Measurements from ENCODE around the gene OR14A2.
"Not testable (repeated sequence)": the region's sequence is repeated elsewhere in the genome, so short reads cannot be mapped to it uniquely, and the experiment has no call there.

The OR14A2 gene

GRCh38 chr1:247748041-247748440, at the start of gene OR14A2:
Gene OR14A2 (minus strand): TSS chr1:247748141.
- DNase-seq (ENCODE audit: low spot score), result no peak

- no peak for DNase-seq (ENCODE audit: low spot score)
These were observed 49.6 kb upstream of the OR14A2 start for GRCh38 chr1:247797518-247797917.

DNA sequence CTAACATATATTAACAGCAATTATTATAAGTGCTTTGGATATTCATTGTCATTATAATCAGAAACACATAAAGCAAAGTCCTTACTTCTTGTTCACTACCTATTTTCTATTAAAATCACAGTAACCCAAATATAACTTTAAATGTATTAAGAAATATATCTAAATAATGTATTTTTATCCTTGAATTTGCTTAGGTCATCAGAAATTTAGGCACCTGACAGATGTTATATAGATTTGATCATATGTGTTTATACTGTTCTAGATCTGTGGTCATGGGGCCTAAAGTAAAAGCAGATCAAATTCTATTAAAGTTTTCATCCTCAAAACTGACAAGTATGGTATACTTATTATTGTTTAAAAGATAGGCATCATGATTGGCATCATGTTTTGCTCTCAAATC, 21.7 kb upstream of the OR14A2 start:
- DNase-seq (ENCODE audit: low spot score), result no peak

DNA sequence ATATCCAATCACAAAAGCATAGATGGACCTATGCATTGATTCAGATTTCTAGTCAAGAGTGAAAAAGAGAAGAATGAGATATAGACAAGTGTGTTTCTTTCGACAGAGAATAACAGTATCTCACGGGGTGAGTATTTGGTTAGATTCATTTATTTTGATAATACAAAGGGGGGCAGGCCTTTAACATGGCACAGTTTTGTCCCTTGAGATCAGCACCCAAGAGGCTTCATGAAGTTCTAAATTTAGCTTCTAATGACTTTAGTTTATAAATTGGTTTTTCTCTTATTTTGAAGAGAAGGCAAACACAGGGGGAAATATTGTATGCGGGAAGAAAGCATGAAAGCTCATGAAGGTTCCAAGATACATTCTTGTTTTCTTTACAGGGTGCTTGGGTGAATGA, 12.5 kb upstream of the OR14A2 start, which contains the start of gene OR1C1:
Gene OR1C1, minus strand, starts transcription at position 101 of the 400 bp plus-strand sequence. CDS start 2,150 bp downstream, outside the sequence.
- no peak for DNase-seq (ENCODE audit: low spot score)

DNA sequence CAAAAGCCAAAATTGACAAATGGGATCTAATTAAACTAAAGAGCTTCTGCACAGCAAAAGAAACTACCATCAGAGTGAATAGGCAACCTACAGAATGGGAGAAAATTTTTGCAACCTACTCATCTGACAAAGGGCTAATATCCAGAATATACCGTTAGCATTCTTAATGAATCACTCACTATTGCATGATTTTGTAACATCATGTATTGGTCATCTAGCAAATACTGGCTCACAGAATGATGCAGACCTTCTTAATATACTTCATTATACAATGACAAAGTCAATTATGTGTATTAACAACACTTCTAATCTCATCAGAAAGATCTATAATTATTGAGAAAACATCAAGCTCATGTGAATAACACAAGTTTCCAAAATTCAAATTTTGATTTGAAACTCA, 6.4 kb upstream of the OR14A2 start:
- not testable (repeated sequence) for DNase-seq (ENCODE audit: low spot score)

- no peak for DNase-seq (ENCODE audit: low spot score)
These were observed 1.9 kb upstream of the OR14A2 start for GRCh38 chr1:247749870-247750269.

- no peak for DNase-seq (ENCODE audit: low spot score)
These were observed 325 bp downstream of the OR14A2 start for GRCh38 chr1:247747616-247748015.

GRCh38 chr1:247746391-247746935, 1.5 kb downstream of the OR14A2 start:
- no peak for DNase-seq (ENCODE audit: low spot score)

DNA sequence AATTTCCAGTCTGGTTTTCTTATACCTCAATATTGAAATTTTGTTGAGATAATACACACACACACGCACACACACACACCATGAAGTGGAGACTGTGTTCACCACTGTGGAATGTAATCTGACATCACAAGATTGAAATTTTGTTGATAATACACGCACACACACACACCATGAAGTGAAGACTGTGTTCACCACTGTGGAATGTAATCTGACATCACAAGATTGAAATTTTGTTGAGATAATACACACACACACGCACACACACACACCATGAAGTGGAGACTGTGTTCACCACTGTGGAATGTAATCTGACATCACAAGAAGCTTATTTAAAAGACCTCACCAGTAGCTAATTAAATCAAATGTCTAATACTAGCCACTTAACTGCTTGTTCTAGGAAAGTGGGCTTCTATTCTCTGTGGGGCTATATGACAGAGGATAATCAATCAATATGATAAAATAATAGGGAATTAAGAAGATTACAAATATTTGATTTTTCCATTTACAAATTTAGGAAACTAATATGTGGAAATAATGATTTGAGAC, 5.7 kb downstream of the OR14A2 start:
- not testable (repeated sequence) for DNase-seq (ENCODE audit: low spot score)

GRCh38 chr1:247741756-247742155, 6.2 kb downstream of the OR14A2 start:
- DNase-seq (ENCODE audit: low spot score), result no peak

DNA sequence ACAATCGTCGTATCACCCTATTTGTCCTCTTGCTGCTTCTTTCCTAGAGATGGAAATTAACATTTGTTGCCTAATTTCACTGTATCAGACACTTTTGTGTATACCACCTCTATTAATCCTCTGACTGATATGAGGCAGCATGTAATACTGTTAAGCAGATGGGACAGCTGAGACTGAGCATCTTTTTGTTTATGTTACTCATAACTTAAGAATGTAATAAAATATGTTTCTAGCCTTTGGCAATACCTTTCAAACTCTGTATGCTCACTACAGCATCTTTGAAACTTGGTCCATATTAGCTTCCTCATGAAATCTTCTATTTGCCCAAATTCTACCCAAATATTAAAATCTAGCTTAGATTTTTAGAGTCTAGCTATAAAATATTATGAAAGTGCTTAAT, 7.2 kb downstream of the OR14A2 start:
- no peak for DNase-seq (ENCODE audit: low spot score)

- DNase-seq (ENCODE audit: low spot score), result no peak
These were observed 9.6 kb downstream of the OR14A2 start, which contains the start of gene OR14K1 for GRCh38 chr1:247738315-247738714. Gene OR14K1 (plus strand): TSS chr1:247738615. CDS start chr1:247738615, 0 bp downstream.

- no peak for DNase-seq (ENCODE audit: low spot score)
These were observed 26.7 kb downstream of the OR14A2 start for GRCh38 chr1:247721222-247721621.

GRCh38 chr1:247716546-247716945, 31.4 kb downstream of the OR14A2 start, which contains the start of gene OR6F1:
Gene OR6F1 (minus strand): TSS chr1:247716646. CDS start chr1:247712755, 3,891 bp downstream.
- DNase-seq (ENCODE audit: low spot score), result no peak

DNA sequence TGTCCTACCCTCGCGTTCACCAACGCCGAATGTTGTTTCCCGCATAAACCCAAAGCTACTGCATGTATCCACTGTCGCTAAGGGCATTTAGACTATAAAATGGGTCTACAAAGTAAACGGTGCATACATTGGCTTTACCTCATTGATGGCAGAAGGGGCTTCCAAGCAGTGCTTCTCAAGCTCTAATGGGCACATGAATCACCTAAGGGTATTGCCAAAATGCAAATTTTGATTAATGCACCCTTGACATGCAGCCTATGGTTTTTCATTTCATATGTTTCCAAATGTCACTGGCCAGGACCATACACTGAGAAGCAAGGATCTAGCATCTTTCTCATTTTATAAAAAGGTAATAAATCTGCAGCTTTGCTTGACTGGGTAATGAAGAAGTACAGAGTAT, 34.2 kb downstream of the OR14A2 start:
- no peak for DNase-seq (ENCODE audit: low spot score)

DNA sequence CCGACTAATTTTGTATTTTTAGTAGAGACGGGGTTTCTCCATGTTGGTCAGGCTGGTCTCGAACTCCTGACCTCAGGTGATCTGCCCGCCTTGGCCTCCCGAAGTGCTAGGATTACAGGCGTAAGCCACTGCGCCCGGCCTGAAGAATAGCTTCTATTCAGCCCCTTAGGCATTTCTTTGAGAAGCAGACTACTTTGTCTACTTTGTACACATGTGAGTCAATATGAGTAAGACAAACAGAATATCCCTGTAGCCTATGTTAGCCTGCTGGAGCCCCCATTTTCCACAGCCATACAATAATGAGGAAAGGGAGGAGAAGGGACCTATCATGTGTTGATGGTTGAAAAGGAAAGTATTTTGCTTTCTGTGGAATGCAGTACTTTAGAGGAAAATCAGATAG, 37.3 kb downstream of the OR14A2 start:
- DNase-seq (ENCODE audit: low spot score), result not testable (repeated sequence)

DNA sequence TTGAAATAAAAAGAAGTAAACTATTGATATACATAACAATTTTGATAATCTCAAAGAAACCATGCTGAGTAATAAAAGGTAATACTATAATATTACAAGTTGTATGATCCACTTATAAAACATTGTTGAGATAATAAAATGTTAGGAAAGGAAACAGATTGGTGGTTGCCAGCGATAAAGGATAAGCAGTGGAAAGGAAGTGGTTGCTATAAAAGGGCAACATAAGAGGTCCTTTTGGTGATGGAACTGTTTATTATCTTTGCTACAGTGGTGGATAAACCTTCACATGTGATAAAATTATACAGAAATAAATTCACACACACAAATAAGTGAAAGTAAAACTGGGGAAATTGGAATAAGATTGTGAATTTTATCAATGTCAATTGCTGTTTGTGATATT, 46.6 kb downstream of the OR14A2 start:
- no peak for DNase-seq (ENCODE audit: low spot score)

DNA sequence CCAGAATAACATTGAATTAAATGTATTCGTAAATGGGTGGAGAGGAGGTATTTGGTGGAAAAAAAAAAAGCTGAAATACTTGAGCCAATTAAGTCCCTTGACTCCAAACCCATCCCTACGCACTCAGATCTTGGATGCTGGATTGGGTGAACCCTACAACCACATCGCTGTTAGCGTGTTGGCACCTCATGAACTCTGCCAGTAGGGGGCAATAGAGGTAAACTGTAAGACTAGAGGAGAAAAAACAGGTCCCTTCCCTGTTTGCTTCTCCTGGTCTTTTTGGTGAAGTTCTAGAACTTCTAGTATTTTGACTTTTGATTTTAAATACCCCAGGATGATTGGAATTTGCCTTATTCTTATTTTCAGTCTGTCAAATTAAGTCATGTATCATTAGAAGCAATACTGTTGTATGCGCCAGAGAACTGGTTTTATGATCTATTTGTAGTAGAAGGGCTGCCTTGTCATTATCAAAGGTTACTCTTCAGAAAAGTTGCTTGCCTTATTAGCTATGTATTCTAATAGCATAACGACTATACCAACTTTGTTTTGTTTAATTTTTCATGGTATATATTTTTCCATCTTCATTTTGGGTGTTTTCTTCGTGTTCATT, 66.5 kb downstream of the OR14A2 start:
- peak; percentile 20 for DNase-seq (ENCODE audit: low spot score)

DNA sequence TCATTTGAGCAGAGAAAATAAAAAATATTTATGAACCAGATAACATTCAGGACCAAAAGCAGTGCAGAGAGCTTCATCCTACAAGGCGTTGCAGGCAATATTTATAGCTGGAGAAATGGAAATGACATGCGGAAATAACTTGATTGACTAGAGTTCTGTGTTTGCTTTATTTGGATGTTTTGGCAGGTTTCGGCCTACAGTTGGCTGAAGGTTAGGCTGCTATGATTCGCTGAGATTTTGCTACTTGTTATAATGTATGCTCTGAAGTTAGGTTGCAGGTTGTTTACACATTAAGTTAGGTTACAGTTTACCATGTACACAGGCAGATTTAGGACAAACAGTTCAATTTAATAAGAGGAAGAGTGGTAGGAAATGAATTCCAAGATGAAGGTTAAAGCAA, 67.8 kb downstream of the OR14A2 start:
- DNase-seq (ENCODE audit: low spot score), result no peak

- no peak for DNase-seq (ENCODE audit: low spot score)
These were observed 68.3 kb downstream of the OR14A2 start, which contains the start of gene OR13G1 for GRCh38 chr1:247679639-247680038. Gene OR13G1 (minus strand): TSS chr1:247679739. CDS start chr1:247673041, 6,698 bp downstream.

Measured in AG08396 (cell line).